Keratinocyte (primary cell): ENCODE measurements around the gene MUC2. TPM values are rescaled to one million over a fixed set of nuclear protein-coding genes. Genes with fewer than 3 reads are reported as not detected.

Source experiments
- DNase-seq: peaks from one replicate; pipeline ENCODE4 v3.0.0-alpha.2; 2011; ENCODE audit warnings: low read depth, missing footprints, low spot score
- FAIRE-seq: peaks from 2 replicates; lab custom pipeline; 2011; peaks lifted over from hg19 to GRCh38; lab: Jason Lieb, UNC
- H2AFZ ChIP-seq: 2 replicates; pipeline ENCODE4 v1.6.0; 2012; ENCODE audit warnings: low read length, control low read depth, inconsistent platforms; ENCODE audit not compliant: control insufficient read depth
- H3K27ac ChIP-seq: 2 replicates; pipeline ENCODE4 v1.5.1; 2011; ENCODE audit warnings: low read length; ENCODE audit not compliant: control insufficient read depth, insufficient read depth
- H3K27me3 ChIP-seq: 3 replicates; pipeline ENCODE4 v1.6.0; 2011; ENCODE audit warnings: low read length; ENCODE audit not compliant: control insufficient read depth, insufficient read depth; ENCODE audit errors: extremely low read depth
- H3K36me3 ChIP-seq, 2 experiments: 2 replicates in 1 of 2; 3 replicates in 1 of 2; pipeline ENCODE4 v1.5.1; 2011; ENCODE audit warnings: low read length in 2 of 2, mild to moderate bottlenecking in 1 of 2; ENCODE audit not compliant: control insufficient read depth in 2 of 2, insufficient read depth in 2 of 2; ENCODE audit errors: extremely low read depth in 1 of 2
- H3K4me1 ChIP-seq: 3 replicates; pipeline ENCODE4 v1.5.1; 2011; ENCODE audit warnings: low read length; ENCODE audit not compliant: control insufficient read depth, insufficient read depth; ENCODE audit errors: extremely low read depth
- H3K4me2 ChIP-seq: 3 replicates; pipeline ENCODE4 v1.6.0; 2011; ENCODE audit warnings: low read depth, low read length; ENCODE audit not compliant: control insufficient read depth, insufficient read depth; ENCODE audit errors: extremely low read depth
- H3K4me3 ChIP-seq, 3 experiments: fragments of 200-600 bp in 1 of 3; sonication (generic) in 1 of 3; 2 replicates in 2 of 3; 3 replicates in 1 of 3; pipeline ENCODE4 v1.5.1; 2011 to 2016; ENCODE audit warnings: low read length in 3 of 3, mild to moderate bottlenecking in 3 of 3, control low read depth in 2 of 3, inconsistent platforms in 1 of 3, low read depth in 1 of 3, mixed read lengths in 1 of 3, mixed run types in 1 of 3, moderate library complexity in 1 of 3; ENCODE audit not compliant: control insufficient read depth in 2 of 3, insufficient read depth in 2 of 3; ENCODE audit errors: extremely low read depth in 1 of 3
- H3K79me2 ChIP-seq: 2 replicates; pipeline ENCODE4 v1.6.0; 2012; ENCODE audit warnings: low read length; ENCODE audit not compliant: control insufficient read depth, insufficient read depth
- H3K9ac ChIP-seq: 3 replicates; pipeline ENCODE4 v1.6.0; 2011; ENCODE audit warnings: low read length; ENCODE audit not compliant: control insufficient read depth, insufficient read depth; ENCODE audit errors: extremely low read depth
- H3K9me1 ChIP-seq: 3 replicates; pipeline ENCODE4 v1.6.0; 2011; ENCODE audit warnings: low read length; ENCODE audit not compliant: control insufficient read depth, insufficient read depth; ENCODE audit errors: extremely low read depth
- H3K9me3 ChIP-seq: 2 replicates; pipeline ENCODE4 v1.5.1; 2012; ENCODE audit warnings: low read depth, low read length; ENCODE audit not compliant: control insufficient read depth
- H4K20me1 ChIP-seq: 3 replicates; pipeline ENCODE4 v1.6.0; 2011; ENCODE audit warnings: low read length; ENCODE audit not compliant: control insufficient read depth, insufficient read depth; ENCODE audit errors: extremely low read depth
- EZH2 ChIP-seq: IDR thresholded peaks from one replicate; pipeline ENCODE4 v1.6.1; 2012; ENCODE audit warnings: inconsistent platforms, mild to moderate bottlenecking, low read length, moderate library complexity
- dilution Hi-C: fragments of 300-500 bp; cut with MboI; formaldehyde crosslinking; loops from one replicate; pipeline ENCODE4 v1.7.0; 2020; ENCODE audit warnings: low sequenced_read_pairs; ENCODE audit not compliant: extremely low pct_ligation_motif_present
- polyA plus RNA-seq, 5 experiments: library from polyadenylated mRNA; depleted of rRNA in 3 of 5; stranded (reverse) in 3 of 5; stranded (forward) in 1 of 5; unstranded in 1 of 5; fragments of >200 nt; gene quantifications; 1 replicate in 1 of 5; 2 replicates in 3 of 5; 3 replicates in 1 of 5; pipeline versions ENCODE4 v1.2.1 to v1.2.3, GENCODE V29; 2011 to 2012; ENCODE audit warnings: missing spikeins in 2 of 5, low read depth in 1 of 5, low replicate concordance in 1 of 5
- TF ChIP-seq, protein P1 (sequence below), 3 experiments: IDR thresholded peaks in 1 of 3; conservative IDR thresholded peaks in 1 of 3; optimal IDR thresholded peaks in 1 of 3; 2 replicates in 2 of 3; 3 replicates in 1 of 3; pipeline versions ENCODE3 to v1.5.1; 2011; ENCODE audit warnings: low read length in 3 of 3, mild to moderate bottlenecking in 3 of 3, moderate library complexity in 2 of 3, control low read depth in 1 of 3, inconsistent platforms in 1 of 3; ENCODE audit not compliant: insufficient read depth in 2 of 3; ENCODE audit errors: extremely low read depth in 1 of 3

Gene MUC2
- polyA plus RNA-seq, 1 donor (not counting 4 experiments of a cell fraction or from before 2014, with no cell fraction given): not detected

DNA sequence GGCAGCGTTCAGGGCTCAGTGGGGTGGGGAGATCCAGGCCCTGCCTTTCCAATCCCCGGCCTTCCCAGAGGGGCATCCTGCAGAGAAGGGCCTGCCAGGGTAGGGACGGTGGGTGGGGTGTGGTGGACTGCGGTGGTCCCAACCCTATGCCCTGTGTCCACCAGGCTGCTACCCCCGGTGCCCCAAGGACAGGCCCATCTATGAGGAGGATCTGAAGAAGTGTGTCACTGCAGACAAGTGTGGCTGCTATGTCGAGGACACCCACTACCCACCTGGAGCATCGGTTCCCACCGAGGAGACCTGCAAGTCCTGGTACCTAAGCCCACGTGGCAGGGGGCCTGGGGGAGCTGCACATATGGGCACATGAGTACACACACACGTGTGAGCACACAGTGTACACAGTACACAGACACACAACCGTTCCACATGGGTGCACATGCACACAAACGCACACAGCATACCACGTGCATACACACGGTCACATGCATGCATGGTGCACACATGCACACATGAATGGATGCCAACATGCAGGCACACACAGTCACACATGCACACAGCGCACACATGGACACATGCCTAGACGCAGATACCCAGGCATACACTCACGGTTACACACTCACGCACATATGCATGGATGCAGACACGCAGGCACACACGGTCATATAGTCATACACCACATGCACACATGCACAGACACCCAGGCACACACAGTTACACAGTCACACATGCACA lies 16.1 kb downstream of the MUC2 start:
- Histone ChIP-seq H3K36me3 (no peaks in the 10 kb centered on the region), H3K9me1 (no peaks in the 10 kb centered on the region), H3K4me1 (no peaks in the 10 kb centered on the region), H3K27ac (no peak overlapping the region), H4K20me1 (no peaks in the 10 kb centered on the region), H3K9me3 (peaks cover 10% of the 10 kb centered on the region), H3K9ac (no peak overlapping the region), H3K27me3 (no peaks in the 10 kb centered on the region), H3K4me3 (no peak overlapping the region), H2AFZ (no peak overlapping the region), H3K79me2 (no peaks in the 10 kb centered on the region), H3K4me2 (no peak overlapping the region)
- FAIRE-seq (no peak), DNase-seq (no peak)
- TF ChIP-seq EZH2: no peak
- TF ChIP-seq, protein P1, sequence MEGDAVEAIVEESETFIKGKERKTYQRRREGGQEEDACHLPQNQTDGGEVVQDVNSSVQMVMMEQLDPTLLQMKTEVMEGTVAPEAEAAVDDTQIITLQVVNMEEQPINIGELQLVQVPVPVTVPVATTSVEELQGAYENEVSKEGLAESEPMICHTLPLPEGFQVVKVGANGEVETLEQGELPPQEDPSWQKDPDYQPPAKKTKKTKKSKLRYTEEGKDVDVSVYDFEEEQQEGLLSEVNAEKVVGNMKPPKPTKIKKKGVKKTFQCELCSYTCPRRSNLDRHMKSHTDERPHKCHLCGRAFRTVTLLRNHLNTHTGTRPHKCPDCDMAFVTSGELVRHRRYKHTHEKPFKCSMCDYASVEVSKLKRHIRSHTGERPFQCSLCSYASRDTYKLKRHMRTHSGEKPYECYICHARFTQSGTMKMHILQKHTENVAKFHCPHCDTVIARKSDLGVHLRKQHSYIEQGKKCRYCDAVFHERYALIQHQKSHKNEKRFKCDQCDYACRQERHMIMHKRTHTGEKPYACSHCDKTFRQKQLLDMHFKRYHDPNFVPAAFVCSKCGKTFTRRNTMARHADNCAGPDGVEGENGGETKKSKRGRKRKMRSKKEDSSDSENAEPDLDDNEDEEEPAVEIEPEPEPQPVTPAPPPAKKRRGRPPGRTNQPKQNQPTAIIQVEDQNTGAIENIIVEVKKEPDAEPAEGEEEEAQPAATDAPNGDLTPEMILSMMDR (optimal IDR thresholded peaks at IDR 0.05 in 1 of 3, IDR thresholded peaks at IDR 0.05 in 1 of 3, conservative IDR thresholded peaks at IDR 0.05 in 1 of 3; ENCODE audit: extremely low read depth in 1 of 3, insufficient read depth in 2 of 3, low read length in 3 of 3): no peak
- dilution Hi-C loops: no loop called here

DNA sequence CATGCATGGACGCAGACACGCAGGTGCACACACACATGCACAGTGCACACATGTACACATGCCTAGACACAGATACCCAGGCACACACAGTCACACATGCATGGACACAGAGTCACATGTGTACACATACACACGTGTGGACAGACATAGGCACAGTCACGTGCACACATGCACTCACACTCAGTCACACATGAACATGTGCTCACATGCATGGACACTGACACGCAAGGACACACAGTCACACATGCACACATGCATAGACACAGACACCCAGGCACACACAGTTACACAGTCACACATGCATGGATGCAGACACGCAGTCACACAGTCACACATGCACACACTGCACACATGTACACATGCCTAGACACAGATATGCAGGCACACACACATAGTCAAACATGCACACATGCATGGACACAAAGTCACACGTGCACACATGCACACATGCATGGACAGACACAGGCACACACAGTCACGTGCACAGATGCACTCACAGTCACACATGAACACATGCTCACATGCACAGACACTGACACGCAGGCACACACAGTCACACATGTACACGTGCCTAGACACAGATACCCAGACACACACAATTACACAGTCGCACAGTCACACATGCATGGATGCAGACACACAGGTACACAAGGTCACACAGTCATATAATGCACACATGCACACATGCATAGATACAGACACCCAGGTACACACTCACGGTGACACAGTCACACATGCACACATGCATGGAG lies 16.8 kb downstream of the MUC2 start:
- no peaks in the 10 kb centered on the region for H3K27me3 ChIP-seq
- no peaks in the 10 kb centered on the region for H3K4me1 ChIP-seq
- H3K9ac ChIP-seq: no peak overlapping the region
- dilution Hi-C loops: no loop called here
- TF ChIP-seq EZH2: no peak
- TF ChIP-seq, protein P1 (optimal IDR thresholded peaks at IDR 0.05 in 1 of 3, IDR thresholded peaks at IDR 0.05 in 1 of 3, conservative IDR thresholded peaks at IDR 0.05 in 1 of 3; ENCODE audit: extremely low read depth in 1 of 3, insufficient read depth in 2 of 3, low read length in 3 of 3): no peak
- H3K4me3 ChIP-seq: no peak overlapping the region
- no peak overlapping the region for H3K27ac ChIP-seq
- no peaks in the 10 kb centered on the region for H3K36me3 ChIP-seq
- DNase-seq (no peak), FAIRE-seq (no peak)
- H3K9me3 ChIP-seq: peaks cover 13% of the 10 kb centered on the region
- H3K9me1 ChIP-seq: no peaks in the 10 kb centered on the region
- H3K4me2 ChIP-seq: no peak overlapping the region
- H2AFZ ChIP-seq: no peak overlapping the region
- H4K20me1 ChIP-seq: no peaks in the 10 kb centered on the region
- H3K79me2 ChIP-seq: no peaks in the 10 kb centered on the region
